GM19351 (cell line): Measurements from ENCODE around the gene KIF1B.

Experiments used
- ATAC-seq: cut with Tn5 transposase; IDR thresholded peaks from one replicate; pipeline ENCODE4 v1.9.1; 2021; ENCODE audit warnings: mild to moderate bottlenecking, moderate library complexity; ENCODE audit not compliant: unreplicated experiment

The KIF1B gene, protein sequence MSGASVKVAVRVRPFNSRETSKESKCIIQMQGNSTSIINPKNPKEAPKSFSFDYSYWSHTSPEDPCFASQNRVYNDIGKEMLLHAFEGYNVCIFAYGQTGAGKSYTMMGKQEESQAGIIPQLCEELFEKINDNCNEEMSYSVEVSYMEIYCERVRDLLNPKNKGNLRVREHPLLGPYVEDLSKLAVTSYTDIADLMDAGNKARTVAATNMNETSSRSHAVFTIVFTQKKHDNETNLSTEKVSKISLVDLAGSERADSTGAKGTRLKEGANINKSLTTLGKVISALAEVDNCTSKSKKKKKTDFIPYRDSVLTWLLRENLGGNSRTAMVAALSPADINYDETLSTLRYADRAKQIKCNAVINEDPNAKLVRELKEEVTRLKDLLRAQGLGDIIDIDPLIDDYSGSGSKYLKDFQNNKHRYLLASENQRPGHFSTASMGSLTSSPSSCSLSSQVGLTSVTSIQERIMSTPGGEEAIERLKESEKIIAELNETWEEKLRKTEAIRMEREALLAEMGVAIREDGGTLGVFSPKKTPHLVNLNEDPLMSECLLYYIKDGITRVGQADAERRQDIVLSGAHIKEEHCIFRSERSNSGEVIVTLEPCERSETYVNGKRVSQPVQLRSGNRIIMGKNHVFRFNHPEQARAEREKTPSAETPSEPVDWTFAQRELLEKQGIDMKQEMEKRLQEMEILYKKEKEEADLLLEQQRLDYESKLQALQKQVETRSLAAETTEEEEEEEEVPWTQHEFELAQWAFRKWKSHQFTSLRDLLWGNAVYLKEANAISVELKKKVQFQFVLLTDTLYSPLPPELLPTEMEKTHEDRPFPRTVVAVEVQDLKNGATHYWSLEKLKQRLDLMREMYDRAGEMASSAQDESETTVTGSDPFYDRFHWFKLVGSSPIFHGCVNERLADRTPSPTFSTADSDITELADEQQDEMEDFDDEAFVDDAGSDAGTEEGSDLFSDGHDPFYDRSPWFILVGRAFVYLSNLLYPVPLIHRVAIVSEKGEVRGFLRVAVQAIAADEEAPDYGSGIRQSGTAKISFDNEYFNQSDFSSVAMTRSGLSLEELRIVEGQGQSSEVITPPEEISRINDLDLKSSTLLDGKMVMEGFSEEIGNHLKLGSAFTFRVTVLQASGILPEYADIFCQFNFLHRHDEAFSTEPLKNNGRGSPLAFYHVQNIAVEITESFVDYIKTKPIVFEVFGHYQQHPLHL (N-terminal part only)

DNA sequence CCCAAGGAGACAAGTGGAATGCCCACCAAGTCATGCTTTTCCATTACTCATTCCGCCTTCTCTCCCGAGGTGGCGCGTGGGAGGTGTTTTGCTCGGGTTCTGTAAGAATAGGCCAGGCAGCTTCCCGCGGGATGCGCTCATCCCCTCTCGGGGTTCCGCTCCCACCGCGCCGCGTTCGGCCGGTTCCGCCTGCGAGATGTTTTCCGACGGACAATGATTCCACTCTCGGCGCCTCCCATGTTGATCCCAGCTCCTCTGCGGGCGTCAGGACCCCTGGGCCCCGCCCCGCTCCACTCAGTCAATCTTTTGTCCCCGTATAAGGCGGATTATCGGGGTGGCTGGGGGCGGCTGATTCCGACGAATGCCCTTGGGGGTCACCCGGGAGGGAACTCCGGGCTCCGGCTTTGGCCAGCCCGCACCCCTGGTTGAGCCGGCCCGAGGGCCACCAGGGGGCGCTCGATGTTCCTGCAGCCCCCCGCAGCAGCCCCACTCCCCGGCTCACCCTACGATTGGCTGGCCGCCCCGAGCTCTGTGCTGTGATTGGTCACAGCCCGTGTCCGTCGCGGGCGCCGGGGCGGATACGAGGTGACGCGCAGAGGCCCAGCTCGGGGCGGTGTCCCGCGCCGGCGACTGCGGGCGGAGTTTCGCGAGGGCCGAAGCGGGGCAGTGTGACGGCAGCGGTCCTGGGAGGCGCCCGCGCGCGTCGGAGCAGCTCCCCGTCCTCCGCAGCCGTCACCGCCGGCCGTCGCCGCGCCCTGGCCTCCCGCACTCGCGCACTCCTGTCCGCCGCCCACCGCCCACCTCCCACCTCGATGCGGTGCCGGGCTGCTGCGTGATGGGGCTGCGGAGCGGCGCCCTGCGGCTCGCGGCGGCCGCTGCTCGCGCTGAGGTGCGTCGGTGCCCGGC, at the start of gene KIF1B:
KIF1B (plus strand) TSS at position 666 of the 906 bp plus-strand sequence. CDS start 21,759 bp downstream, outside the sequence.
- ATAC-seq, result peak; percentile 95

DNA sequence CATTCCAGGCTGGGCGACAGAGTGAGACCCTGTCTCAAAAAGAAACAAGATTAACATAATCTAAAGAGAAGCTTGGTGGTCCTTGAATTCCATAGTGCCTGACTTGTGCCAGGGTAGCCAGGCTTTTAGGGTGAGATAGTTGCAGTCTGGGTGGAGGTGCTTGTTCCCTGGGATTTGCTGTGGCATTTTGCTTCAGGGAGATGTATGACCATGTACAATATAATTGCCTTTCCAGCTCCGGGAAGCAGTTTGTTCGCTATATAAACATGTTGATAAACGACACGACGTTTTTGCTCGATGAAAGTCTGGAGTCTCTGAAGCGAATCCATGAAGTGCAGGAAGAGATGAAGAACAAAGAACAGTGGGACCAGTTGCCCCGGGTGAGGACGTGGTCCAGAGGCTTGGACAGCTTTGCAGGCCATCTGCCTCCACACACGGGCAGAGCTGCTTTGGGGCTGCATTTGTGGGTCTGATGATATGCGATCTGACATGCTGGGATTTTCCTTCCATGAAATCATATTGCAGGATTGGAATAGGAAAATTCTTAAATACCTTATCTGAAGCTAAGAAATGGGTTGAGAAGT, 49.4 kb upstream of the KIF1B start:
- no peak for ATAC-seq

DNA sequence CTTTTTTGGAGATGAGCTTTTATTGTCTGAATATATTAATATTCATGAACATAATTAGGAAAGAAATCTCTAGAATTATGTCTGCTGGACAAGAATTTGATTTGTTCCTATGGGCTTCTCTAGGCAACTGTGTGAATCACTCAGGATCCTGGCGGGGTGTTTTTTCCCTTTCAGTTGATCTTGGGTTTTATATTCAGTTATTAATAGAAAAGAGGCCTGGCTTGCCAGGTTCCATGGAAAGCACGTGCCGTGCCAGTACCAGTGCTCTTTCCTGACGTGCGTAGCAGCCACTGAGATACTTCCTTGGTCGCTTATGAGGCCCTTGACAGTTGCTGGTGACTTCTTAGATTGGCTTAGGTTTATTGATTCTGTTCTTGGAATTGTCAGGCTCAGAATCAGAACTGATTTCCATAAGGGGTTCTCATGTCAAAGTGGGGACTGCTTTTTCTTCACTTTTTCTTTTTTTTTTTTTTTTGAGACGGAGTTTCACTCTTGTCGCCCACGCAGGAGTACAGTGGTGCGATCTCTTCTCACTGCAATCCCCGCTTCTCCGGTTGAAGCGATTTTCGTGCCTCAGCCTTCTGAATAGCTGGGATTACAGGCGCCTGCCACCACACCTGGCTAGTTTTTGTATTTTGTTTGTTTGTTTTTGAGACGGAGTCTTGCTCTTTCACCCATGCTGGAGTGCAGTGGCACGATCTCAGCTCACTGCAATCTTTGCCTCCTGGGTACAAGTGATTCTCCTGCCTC, 48.7 kb upstream of the KIF1B start:
- no peak for ATAC-seq

DNA sequence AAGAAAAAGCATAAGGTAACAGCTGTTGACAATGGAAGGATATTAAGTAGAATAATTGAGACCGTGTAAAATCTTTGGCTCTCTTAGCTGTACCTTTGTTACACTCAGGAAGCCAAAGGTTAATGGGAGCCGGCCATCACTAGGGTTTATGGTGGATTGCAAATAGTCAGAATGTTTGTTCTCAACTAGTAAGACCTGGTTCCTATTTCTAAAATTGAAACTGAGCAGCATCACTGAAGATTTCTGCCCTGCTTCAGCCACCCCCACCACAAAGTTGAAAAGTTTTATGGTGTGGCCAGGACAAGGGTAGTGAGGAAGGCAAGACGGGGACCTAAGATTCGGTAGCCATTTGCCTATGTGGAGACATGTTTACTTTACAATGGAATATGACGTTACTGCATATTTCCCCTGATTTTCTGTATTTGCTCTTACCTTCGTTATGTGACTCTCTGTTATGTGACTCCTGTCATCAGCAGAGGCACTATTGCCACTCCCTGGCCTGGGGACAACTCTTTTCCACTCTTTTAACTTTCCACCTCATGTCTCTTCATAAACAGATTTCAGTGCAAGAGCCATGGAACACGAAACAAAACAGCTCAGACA, 41.4 kb upstream of the KIF1B start:
- no peak for ATAC-seq

DNA sequence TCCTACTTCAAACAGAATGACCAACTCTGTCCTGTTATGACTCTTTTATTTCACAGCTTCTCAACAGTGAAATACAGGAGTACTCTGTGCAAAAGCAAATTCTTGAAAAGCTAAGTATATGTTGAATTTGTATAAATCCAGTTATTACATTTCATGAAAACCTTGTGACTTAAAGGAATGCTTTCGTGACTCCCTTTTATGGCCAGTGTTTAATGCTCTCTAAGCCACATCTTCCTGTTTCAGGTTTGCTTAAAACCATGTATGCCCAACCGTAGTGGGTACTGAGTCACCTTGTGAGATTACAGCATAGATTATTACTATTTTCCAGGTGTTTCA, 40.2 kb upstream of the KIF1B start:
- no peak for ATAC-seq

DNA sequence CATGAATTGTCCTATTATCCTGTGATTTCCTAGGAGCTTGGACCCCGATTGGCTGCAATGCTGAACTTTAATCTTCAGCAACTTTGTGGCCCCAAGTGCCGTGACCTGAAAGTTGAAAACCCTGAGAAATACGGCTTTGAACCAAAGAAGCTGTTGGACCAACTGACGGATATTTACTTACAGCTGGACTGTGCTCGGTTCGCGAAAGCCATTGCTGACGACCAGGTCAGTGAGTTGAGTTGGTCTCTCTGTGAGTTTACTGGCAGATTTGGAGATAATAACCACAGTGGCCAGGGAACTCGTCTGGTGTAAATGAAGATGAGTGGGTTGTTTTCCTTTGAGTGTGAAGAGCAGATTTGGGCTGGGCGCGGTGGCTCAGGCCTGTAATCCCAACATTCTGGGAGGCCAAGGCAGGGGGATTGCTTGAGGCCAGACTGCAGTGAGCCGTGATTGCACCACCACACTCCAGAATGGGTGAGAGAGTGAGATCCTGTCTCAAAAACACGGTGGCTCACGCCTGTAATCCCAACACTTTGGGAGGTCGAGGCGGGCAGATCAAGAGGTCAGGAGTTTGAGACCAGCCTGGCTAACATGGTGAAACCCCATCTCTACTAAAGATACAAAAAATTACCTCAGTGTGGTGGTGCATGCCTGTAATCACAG, 39.1 kb upstream of the KIF1B start:
- ATAC-seq, result no peak

DNA sequence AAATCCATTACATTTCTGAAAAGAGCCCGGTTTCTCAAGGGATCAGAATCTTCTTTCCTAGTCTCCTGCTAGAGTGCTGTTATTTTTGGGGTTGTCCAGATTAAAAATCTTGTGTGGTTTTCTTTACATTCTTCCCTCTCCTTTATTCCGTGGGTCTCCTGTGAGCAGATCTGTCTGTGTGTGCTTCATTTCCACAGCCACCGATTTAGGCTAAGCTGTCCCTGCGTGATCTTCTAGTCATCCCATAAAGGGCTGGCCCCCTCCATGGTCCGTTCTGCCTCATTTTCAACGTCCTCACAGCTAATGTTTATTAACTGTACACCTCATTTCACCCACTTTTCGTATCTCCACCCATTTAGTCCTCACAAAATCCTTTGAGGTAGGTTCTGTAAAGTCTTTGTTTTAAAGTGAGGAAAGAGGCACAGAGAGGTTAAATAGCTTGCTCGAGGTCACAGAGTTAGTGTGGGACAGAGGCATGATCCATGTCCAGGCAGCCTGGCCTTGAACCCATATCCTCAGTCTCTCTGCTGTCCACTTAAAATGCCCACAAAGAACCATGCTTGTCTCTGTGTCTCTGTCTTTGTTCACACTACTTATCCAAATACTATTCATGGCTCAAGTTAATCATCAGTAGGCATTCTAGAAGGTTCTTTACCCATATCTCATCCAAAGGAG, 38.2 kb upstream of the KIF1B start:
- ATAC-seq, result no peak

DNA sequence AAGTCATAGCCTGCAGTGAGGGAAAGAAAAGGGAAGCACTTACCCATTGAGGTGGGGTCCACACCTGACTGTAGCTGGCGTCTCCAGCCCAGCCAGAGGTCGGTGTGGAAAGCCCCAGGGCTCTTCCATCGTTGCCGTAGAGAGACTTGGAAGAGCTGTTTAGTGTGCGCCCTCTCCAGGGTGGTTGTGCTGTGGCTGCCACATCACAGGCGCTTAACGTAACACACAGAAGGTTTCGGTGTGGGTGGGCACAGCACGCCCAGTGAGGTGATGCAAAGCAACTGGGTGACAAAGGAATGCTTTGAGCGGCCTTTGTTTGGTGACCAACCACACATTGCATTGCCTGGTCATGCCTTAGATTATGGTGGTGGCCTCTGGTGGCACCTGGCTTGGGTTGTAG, 36.8 kb upstream of the KIF1B start:
- ATAC-seq, result no peak

DNA sequence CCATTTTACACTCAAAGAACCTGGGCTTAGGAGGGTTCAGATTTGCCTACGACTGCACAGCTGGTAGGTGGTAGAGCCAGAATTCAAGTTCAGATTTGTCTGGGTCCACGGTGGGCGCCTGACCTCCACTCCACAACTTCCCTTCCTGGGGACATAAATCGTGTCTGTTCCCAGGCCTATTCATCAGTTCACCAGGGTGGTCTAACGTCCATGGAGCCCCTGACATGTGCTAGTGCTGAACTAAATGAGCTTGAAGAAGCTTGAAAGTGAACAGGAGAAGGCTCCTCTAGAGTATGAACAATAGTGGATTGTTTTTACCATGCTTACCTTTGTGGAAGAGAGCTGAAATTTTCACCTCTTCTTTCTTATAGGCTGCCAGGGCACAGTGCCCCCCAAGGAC, 32.5 kb upstream of the KIF1B start:
- no peak for ATAC-seq

DNA sequence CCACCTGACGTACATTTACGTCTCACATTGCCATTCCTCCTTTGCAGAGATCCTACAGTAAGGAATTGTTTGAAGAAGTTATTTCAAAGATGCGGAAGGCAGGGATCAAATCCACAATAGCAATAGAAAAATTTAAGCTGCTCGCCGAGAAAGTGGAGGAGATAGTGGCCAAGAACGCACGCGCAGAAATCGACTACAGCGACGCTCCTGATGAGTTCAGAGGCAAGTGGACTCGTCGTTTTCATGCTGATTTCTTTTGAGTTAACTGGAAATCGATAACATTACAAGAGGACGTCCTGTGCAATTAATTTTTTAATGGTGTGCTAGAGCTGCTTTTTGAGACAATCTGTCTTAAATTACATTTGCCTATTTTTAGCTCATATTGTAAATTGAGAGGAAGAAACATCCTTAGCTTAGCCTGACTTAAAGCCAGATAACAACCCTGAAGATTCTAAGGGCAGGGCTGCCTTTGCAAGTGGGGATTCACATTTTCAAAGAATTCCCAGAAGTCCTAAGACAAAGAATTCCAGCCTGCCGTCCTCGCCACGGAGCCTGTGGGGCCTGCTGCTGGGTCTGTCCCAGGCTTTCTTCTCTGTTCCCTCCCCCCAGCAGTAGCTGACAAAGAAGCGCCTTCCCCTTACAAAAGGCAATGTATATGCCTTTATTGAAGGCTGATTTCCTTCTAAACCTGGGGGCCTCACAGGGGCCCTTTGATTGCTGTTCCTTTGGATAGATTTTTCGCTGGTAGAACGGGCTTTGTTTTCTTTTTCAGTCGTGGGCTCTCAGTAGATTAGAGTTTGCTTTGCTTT, 31.6 kb upstream of the KIF1B start:
- ATAC-seq, result no peak

DNA sequence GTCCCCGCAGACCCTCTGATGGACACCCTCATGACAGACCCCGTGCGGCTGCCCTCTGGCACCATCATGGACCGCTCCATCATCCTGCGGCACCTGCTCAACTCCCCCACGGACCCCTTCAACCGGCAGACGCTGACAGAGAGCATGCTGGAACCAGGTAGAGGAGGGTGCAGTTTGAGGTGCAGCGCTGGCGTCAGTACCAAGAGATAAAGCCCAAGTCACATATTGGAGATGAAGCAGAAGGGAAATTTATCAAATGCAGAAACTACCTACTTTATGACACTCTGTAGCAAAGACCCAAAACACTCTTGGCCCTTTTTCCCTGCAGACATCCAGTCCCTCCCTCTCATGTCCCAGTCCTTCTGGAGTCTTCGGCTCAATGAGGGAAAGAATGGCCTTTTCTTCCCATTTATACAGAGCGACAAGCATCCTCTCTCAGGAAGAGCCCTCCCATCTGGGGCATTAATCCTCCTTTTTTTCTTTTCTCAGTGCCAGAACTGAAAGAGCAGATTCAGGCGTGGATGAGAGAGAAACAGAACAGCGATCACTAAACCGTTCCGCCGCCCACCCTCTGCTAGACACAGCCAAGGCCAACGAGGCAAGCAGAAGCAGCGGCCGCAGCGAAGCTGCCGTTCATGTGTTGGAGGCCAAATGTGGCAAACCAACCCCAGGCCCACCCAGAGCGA, 30.8 kb upstream of the KIF1B start:
- no peak for ATAC-seq

DNA sequence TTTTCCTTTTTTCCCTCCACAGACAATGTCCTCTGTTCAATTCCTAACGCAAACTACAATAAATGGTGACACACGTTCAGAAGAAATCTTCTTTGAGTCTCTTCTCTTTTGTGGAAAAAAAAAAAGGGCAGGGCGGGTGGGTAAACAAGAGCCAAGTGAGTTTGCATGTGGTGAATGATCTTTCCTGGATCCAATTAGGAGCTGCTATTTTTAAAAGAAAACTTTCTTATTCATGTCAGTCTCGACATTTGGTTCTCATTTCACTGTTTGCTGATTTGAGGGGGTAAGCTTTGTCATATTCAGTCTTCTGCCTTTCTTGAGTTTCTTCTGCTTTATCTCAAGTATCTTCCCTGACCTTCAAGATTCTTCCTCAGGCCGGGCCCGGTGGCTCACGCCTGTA, 29.2 kb upstream of the KIF1B start:
- no peak for ATAC-seq

DNA sequence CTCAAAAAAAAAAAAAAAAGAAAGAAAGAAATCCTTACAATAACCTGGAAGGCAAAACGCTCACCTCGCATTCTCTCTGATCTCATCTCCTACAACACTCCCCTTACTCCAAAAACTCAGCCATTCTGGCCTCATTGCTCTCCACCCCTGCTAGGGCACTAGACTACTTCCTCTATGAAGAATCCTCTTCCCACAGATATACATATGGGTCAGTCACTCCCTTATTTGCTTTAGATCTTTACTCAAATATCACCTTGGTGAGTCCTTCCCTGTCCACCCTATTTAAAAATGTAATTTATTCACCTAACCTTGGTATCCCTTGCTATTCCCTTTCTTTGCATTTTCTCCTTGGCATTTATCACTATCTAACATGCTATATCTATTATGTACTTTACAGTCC, 24.6 kb upstream of the KIF1B start:
- no peak for ATAC-seq

DNA sequence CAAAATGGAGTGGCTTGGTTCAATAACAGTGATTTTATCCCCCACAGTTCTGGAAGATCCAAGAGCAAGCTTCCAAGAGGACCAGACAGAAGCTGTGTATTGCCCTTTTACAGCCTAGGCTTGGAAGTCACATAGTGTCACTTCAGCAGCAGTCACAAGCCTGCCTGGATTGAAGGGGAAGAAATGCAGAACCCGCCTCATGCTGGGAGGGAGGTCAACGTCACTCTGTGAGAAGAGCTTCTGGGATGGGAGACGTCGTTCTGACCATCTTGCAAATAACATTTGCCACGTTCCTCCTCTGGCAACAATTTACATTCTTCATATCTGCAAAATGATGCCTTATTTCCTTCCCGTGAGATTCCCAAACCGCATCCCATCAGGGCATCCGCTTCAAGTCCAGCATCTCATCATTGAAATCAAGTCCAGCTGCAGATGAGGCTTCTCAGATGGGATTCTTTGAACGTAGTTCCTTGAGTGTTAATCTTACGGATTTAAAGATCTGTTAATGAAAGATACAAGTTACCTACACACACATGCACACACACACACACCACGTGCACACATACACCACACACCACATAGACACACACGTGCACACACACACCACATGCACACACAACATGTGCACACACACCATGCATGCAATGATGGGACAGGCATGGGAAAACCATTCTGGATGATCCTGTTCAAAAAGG, 23.9 kb upstream of the KIF1B start:
- ATAC-seq, result no peak

DNA sequence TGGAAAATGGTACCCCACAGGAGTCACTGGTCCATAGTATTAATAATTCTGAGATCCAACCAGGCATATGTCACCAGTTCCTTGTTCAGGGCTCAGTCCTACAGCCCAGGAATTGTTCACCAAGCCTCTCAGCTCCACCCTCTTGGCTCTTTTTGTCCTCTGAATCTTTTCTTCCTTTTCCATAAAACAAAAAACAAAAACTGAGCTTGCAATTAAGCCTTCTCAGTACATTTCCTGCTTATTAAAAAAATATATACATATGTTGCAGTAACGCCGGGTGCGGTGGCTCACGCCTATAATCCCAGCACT, 23.4 kb upstream of the KIF1B start:
- no peak for ATAC-seq

DNA sequence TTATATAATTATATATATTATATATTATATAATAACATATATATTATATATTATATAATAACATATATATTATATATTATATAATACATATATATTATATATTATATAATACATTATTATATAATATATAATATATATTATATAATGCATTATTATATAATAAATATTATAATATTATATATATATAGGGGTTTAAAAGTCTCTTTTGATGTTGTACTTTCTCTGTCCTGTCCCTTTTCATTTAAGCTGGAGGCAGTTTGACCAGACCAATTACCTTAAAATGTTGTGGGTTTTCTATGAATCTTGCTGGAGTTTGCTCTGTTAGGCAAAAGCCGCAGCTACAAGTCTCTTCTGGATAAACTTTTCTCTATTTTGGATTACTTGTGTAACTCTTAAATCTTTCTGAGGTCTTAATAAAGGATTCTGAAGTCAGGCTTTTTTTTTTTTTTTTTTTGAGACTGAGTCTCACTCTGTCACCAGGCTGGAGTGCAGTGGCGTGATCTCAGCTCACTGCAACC, 22.2 kb upstream of the KIF1B start:
- no peak for ATAC-seq
